ENCODE measurements around the gene FAM110D.

Gene FAM110D

GRCh38 chr1:26127235-26128163 lies 31.4 kb upstream of the FAM110D start:
- no peak for TF ChIP-seq CTBP1 (IDR thresholded peaks at IDR 0.05; ENCODE audit: borderline replicate concordance)
- no peak for TF ChIP-seq TARDBP (IDR thresholded peaks at IDR 0.05)
- no peak for TF ChIP-seq SP1 (IDR thresholded peaks at IDR 0.05)
- no peak for TF ChIP-seq FOXK2 (IDR thresholded peaks at IDR 0.05)
- TF ChIP-seq ZNF384 (IDR thresholded peaks at IDR 0.05), result no peak
- no peak for TF ChIP-seq L3MBTL2 (conservative IDR thresholded peaks at IDR 0.05)
- TF ChIP-seq ELF4 (IDR thresholded peaks at IDR 0.05), result no peak
- TF ChIP-seq LEF1 (IDR thresholded peaks at IDR 0.05; ENCODE audit: borderline replicate concordance), result no peak
- TF ChIP-seq FOXM1 (IDR thresholded peaks at IDR 0.05; ENCODE audit: borderline replicate concordance), result no peak
- no peak for TF ChIP-seq HDGF (IDR thresholded peaks at IDR 0.05; ENCODE audit: borderline replicate concordance)
- no peak for TF ChIP-seq ARNT (IDR thresholded peaks at IDR 0.05)
- TF ChIP-seq BHLHE40 (IDR thresholded peaks at IDR 0.05; ENCODE audit: borderline replicate concordance), result no peak
- TF ChIP-seq SUZ12 (IDR thresholded peaks at IDR 0.05), result no peak
- TF ChIP-seq FOXA1 (IDR thresholded peaks at IDR 0.05), result no peak
- TF ChIP-seq NFRKB (IDR thresholded peaks at IDR 0.05), result no peak
- TF ChIP-seq PKNOX1 (IDR thresholded peaks at IDR 0.05), result no peak
- DNase-seq (ENCODE audit: extremely low spot score), result no peak
- POLR2A ChIA-PET, result interaction anchor here (1.6 kb wide), 1 partner anchor 15 kb away, joined by 5 read pairs; the partner anchor contains the start of gene PDIK1L
- CTCF ChIA-PET, result interaction anchor here (0.6 to 1.4 kb wide), 2 partner anchors 17 to 719 kb away, joined by 4 read pairs; no protein-coding TSS in a partner anchor

- no peak for DNase-seq (ENCODE audit: extremely low spot score)
- POLR2A ChIA-PET, result no interaction called here
- CTCF ChIA-PET, result interaction anchor here (0.7 to 1.0 kb wide), 2 partner anchors 15 to 1019 kb away, joined by 3 to 4 read pairs; no protein-coding TSS in a partner anchor
- no peak for TF ChIP-seq HDGF (IDR thresholded peaks at IDR 0.05; ENCODE audit: borderline replicate concordance)
Observed at GRCh38 chr1:26129778-26130177, 29.1 kb upstream of the FAM110D start.

- CTCF ChIA-PET, result no interaction called here
- no peak for DNase-seq (ENCODE audit: extremely low spot score)
- TF ChIP-seq NFRKB (IDR thresholded peaks at IDR 0.05) (no peak), L3MBTL2 (conservative IDR thresholded peaks at IDR 0.05) (no peak), ARNT (IDR thresholded peaks at IDR 0.05) (no peak)
- POLR2A ChIA-PET, result no interaction called here
Observed at GRCh38 chr1:26130695-26131094, 28.2 kb upstream of the FAM110D start.

- ChIA-PET CTCF (no interaction called here), POLR2A (interaction anchor here (1.0 to 1.1 kb wide), 2 partner anchors 9 to 13 kb away, joined by 3 read pairs; no protein-coding TSS in a partner anchor)
- DNase-seq (ENCODE audit: extremely low spot score), result no peak
- peak; percentile 64 for TF ChIP-seq PKNOX1 (IDR thresholded peaks at IDR 0.05)
- TF ChIP-seq ZNF384 (IDR thresholded peaks at IDR 0.05), result no peak
- TF ChIP-seq FOXM1 (IDR thresholded peaks at IDR 0.05; ENCODE audit: borderline replicate concordance), result no peak
- TF ChIP-seq HDGF (IDR thresholded peaks at IDR 0.05; ENCODE audit: borderline replicate concordance), result no peak
- no peak for TF ChIP-seq ELF4 (IDR thresholded peaks at IDR 0.05)
- TF ChIP-seq ARNT (IDR thresholded peaks at IDR 0.05), result no peak
Observed at GRCh38 chr1:26132128-26132833, 26.6 kb upstream of the FAM110D start.

GRCh38 chr1:26132834-26133167 lies 26.1 kb upstream of the FAM110D start:
- POLR2A ChIA-PET, result interaction anchor here (1.0 to 1.1 kb wide), 2 partner anchors 9 to 12 kb away, joined by 3 read pairs; no protein-coding TSS in a partner anchor
- no peak for DNase-seq (ENCODE audit: extremely low spot score)
- no peak for TF ChIP-seq FOXM1 (IDR thresholded peaks at IDR 0.05; ENCODE audit: borderline replicate concordance)
- no peak for TF ChIP-seq ELF4 (IDR thresholded peaks at IDR 0.05)
- TF ChIP-seq FOXK2 (IDR thresholded peaks at IDR 0.05), result no peak
- TF ChIP-seq LEF1 (IDR thresholded peaks at IDR 0.05; ENCODE audit: borderline replicate concordance), result no peak
- TF ChIP-seq L3MBTL2 (conservative IDR thresholded peaks at IDR 0.05), result no peak
- TF ChIP-seq BHLHE40 (IDR thresholded peaks at IDR 0.05; ENCODE audit: borderline replicate concordance), result no peak
- no peak for TF ChIP-seq NFRKB (IDR thresholded peaks at IDR 0.05)
- no peak for TF ChIP-seq CTBP1 (IDR thresholded peaks at IDR 0.05; ENCODE audit: borderline replicate concordance)
- no peak for TF ChIP-seq ZNF384 (IDR thresholded peaks at IDR 0.05)
- TF ChIP-seq HDGF (IDR thresholded peaks at IDR 0.05; ENCODE audit: borderline replicate concordance), result no peak
- no peak for TF ChIP-seq ARNT (IDR thresholded peaks at IDR 0.05)
- TF ChIP-seq SP1 (IDR thresholded peaks at IDR 0.05), result no peak
- CTCF ChIA-PET, result no interaction called here

- TF ChIP-seq LEF1 (IDR thresholded peaks at IDR 0.05; ENCODE audit: borderline replicate concordance) (no peak), ARNT (IDR thresholded peaks at IDR 0.05) (no peak), FOXK2 (IDR thresholded peaks at IDR 0.05) (no peak)
- POLR2A ChIA-PET, result no interaction called here
- CTCF ChIA-PET, result no interaction called here
Observed at GRCh38 chr1:26134466-26134865, 24.4 kb upstream of the FAM110D start.

More at GRCh38 chr1:26134466-26134865, 24.4 kb upstream of the FAM110D start:
- no peak for DNase-seq (ENCODE audit: extremely low spot score)
